ENCODE measurements around the gene NR1H2. TPM values are rescaled to one million over a fixed set of nuclear protein-coding genes. Genes with fewer than 3 reads are reported as not detected.

The NR1H2 gene
- total RNA-seq, 2 donors from 2014 or later, result 57.9 to 60.0 TPM

DNA sequence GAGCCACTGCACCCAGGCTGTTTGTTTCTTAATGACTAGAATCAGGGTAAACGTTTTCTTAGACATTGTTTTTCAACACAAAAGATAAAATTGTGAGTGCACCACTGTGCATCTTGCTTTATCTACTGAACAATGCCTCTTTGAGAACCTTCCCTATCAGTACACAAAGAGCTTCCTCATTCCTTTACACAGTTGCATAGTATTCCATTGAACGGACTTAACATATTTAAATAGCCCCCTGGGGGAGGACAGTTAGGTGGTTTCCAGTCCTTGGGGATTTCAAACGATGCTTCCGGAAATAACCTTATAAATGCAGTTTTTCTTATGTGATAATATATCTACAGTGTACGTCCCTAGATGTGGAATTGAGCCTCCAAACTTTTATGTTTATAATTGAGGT lies 16.5 kb downstream of the NR1H2 start:
- Histone ChIP-seq H3K4me3 (no peak overlapping the region), H3K36me3 (no peaks in the 10 kb centered on the region), H3K4me1 (no peaks in the 10 kb centered on the region), H3K9me3 (no peaks in the 10 kb centered on the region), H3K27ac (no peak overlapping the region), H3K27me3 (no peaks in the 10 kb centered on the region), H3K9ac (ENCODE audit: low read depth in 2 of 2, low read length in 2 of 2) (no peak overlapping the region)
- DNase-seq, result no peak
- TF ChIP-seq, protein P1, sequence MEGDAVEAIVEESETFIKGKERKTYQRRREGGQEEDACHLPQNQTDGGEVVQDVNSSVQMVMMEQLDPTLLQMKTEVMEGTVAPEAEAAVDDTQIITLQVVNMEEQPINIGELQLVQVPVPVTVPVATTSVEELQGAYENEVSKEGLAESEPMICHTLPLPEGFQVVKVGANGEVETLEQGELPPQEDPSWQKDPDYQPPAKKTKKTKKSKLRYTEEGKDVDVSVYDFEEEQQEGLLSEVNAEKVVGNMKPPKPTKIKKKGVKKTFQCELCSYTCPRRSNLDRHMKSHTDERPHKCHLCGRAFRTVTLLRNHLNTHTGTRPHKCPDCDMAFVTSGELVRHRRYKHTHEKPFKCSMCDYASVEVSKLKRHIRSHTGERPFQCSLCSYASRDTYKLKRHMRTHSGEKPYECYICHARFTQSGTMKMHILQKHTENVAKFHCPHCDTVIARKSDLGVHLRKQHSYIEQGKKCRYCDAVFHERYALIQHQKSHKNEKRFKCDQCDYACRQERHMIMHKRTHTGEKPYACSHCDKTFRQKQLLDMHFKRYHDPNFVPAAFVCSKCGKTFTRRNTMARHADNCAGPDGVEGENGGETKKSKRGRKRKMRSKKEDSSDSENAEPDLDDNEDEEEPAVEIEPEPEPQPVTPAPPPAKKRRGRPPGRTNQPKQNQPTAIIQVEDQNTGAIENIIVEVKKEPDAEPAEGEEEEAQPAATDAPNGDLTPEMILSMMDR (IDR thresholded peaks at IDR 0.05), result no peak
- intact Hi-C loops (cut with DNase I), result no loop called here

DNA sequence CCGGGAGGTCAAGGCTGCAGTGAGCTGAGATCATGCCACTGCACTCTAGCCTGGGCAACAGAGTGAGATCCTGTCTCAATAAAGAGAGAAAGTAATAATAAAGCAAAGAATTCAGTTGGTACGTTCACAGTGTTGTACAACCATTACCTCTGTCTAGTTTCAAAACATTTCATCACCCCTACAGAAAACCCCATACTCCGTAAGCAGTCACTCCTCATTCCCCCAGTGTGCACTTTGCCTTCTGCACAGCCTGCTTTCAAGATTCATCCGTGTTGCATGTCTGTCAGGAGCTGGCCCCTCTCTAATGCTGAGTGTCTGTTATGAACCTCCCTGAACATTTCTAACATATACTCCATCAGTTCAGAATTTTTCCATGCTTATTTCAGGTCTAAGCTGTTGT lies 17.3 kb downstream of the NR1H2 start:
- DNase-seq, result no peak
- Histone ChIP-seq H3K27ac (no peak overlapping the region), H3K27me3 (no peaks in the 10 kb centered on the region), H3K9ac (ENCODE audit: low read depth in 2 of 2, low read length in 2 of 2) (no peak overlapping the region), H3K9me3 (no peaks in the 10 kb centered on the region), H3K4me3 (no peak overlapping the region), H3K36me3 (no peaks in the 10 kb centered on the region), H3K4me1 (no peaks in the 10 kb centered on the region)
- intact Hi-C loops (cut with DNase I), result no loop called here
- TF ChIP-seq, protein P1 (IDR thresholded peaks at IDR 0.05), result no peak

DNA sequence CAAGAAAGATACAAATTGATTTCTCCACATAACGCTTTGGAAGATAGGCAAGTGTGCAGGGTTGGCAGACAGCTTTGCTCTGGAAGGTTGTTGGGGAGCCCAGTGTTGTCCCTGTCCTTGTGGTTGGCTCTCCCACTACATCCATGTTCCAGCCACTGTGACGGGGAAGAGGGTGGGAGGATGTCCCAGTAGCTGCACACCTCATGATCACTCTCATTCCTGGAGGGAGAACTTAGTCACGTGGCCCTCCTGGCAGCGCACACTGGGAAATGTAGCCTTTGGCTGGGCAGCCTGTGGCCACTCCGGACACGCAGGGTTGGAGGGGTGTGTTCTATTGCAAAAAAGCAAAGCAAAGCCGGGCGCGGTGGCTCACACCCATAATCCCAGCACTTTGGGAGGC lies 17.8 kb downstream of the NR1H2 start:
- DNase-seq, result no peak
- Histone ChIP-seq H3K27me3 (no peaks in the 10 kb centered on the region), H3K36me3 (no peaks in the 10 kb centered on the region), H3K9ac (ENCODE audit: low read depth in 2 of 2, low read length in 2 of 2) (no peak overlapping the region), H3K4me3 (no peak overlapping the region), H3K27ac (no peak overlapping the region), H3K9me3 (no peaks in the 10 kb centered on the region), H3K4me1 (no peaks in the 10 kb centered on the region)
- intact Hi-C loops (cut with DNase I), result no loop called here
- TF ChIP-seq, protein P1 (IDR thresholded peaks at IDR 0.05), result no peak

DNA sequence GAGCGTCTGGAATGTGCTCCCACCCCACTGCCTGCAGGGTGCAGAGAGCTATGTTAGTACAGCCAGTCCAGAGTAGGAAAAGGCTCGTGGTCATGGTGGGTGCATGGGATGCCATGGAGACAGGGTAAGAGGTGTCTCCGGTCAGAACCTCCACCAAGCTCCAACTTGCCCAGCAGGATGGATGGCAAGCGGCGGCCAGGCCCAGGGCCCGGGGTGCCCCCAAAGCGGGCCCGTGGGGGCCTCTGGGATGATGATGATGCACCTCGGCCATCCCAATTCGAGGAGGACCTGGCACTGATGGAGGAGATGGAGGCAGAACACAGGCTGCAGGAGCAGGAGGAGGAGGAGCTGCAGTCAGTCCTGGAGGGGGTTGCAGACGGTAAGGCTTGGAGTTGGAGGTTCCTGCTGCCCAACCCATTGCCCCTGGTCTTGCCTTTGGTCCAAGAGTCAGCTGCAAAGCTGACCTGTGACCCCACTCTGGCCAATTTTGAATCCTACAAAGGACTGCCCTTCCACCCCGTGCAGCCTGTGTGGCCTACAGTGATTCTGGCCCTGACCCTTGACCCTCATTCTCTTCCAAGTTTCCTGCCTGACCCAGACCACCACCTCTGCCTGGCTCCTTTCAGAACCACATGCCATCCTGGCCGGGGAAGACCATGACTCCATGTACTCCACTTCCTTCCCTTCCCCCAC lies 22.6 kb downstream of the NR1H2 start:
- DNase-seq, result no peak
- no peaks in the 10 kb centered on the region for H3K27me3 ChIP-seq
- H3K4me3 ChIP-seq, result no peak overlapping the region
- no peaks in the 10 kb centered on the region for H3K4me1 ChIP-seq
- no peak overlapping the region for H3K27ac ChIP-seq
- intact Hi-C loops (cut with DNase I), result no loop called here
- no peaks in the 10 kb centered on the region for H3K9me3 ChIP-seq
- H3K9ac ChIP-seq (ENCODE audit: low read depth in 2 of 2, low read length in 2 of 2), result no peak overlapping the region
- H3K36me3 ChIP-seq, result no peaks in the 10 kb centered on the region
- TF ChIP-seq, protein P1 (IDR thresholded peaks at IDR 0.05), result no peak

DNA sequence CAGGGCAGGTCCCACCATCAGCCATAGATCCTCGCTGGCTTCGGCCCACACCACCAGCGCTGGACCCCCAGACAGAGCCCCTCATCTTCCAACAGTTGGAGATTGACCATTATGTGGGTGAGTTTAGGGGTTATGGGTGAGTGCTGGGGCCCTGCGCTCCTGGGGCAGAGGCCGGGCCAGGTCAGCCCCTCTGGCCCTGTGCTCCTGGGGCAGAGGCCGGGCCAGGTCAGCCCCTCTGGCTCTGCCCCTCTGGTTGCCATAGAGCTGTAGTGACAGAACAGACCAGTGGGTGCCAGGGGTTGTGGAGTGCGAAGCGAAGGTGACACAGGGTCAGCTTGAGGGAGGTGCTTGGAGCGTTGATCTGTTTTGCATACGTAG lies 23.1 kb downstream of the NR1H2 start:
- Histone ChIP-seq H3K27ac (no peak overlapping the region), H3K4me3 (no peak overlapping the region), H3K27me3 (no peaks in the 10 kb centered on the region), H3K36me3 (no peaks in the 10 kb centered on the region), H3K9ac (ENCODE audit: low read depth in 2 of 2, low read length in 2 of 2) (no peak overlapping the region), H3K4me1 (no peaks in the 10 kb centered on the region), H3K9me3 (no peaks in the 10 kb centered on the region)
- intact Hi-C loops (cut with DNase I), result no loop called here
- TF ChIP-seq, protein P1 (IDR thresholded peaks at IDR 0.05), result no peak
- no peak for DNase-seq

Data from colonic mucosa (tissue), 4 donors.